Spleen (tissue), 11 donors: ENCODE results near the gene L2HGDH. TPM values are rescaled to one million over a fixed set of nuclear protein-coding genes. Genes with fewer than 3 reads are reported as not detected.

ENCODE experiments used
- DNase-seq: peaks from one replicate; pipeline ENCODE4 v3.0.0-alpha.2; 2020
- H3K27ac ChIP-seq, 8 donors: fragments of 200-600 bp; sonication (generic) in 7 of 8; 1 replicate in 4 of 8; 2 replicates in 4 of 8; pipeline versions ENCODE4 v1.5.0 to v1.8.0; 2016 to 2021; ENCODE audit warnings: inconsistent platforms in 4 of 8, mild to moderate bottlenecking in 4 of 8, moderate library complexity in 1 of 8
- H3K27me3 ChIP-seq, 7 donors: fragments of 200-600 bp; sonication (generic) in 6 of 7; replicated peaks in 1 of 7; 1 replicate in 4 of 7; 2 replicates in 3 of 7; pipeline versions ENCODE4 v1.5.0 to v1.8.0; 2016 to 2021; ENCODE audit warnings: inconsistent platforms in 3 of 7, mild to moderate bottlenecking in 1 of 7
- H3K36me3 ChIP-seq, 6 donors: fragments of 200-600 bp; sonication (generic) in 5 of 6; 1 replicate in 4 of 6; 2 replicates in 2 of 6; pipeline versions ENCODE4 v1.5.0 to v1.8.0; 2016 to 2021; ENCODE audit warnings: inconsistent platforms in 2 of 6
- H3K4me1 ChIP-seq, 6 donors: fragments of 200-600 bp; sonication (generic) in 5 of 6; 1 replicate in 3 of 6; 2 replicates in 3 of 6; pipeline versions ENCODE4 v1.5.0 to v1.8.0; 2016 to 2021; ENCODE audit warnings: inconsistent platforms in 3 of 6
- H3K4me3 ChIP-seq, 8 donors: fragments of 200-600 bp; sonication (generic) in 7 of 8; 1 replicate in 4 of 8; 2 replicates in 4 of 8; pipeline versions ENCODE4 v1.5.0 to v1.8.0; 2016 to 2021; ENCODE audit warnings: inconsistent platforms in 4 of 8, mild to moderate bottlenecking in 4 of 8, moderate library complexity in 2 of 8
- H3K9me3 ChIP-seq, 8 donors: fragments of 200-600 bp; sonication (generic) in 7 of 8; 1 replicate in 4 of 8; 2 replicates in 4 of 8; pipeline versions ENCODE4 v1.5.0 to v1.8.0; 2016 to 2021; ENCODE audit warnings: inconsistent platforms in 4 of 8
- POLR2A ChIP-seq, 3 donors: fragments of 450-650 bp; IDR thresholded peaks; one replicate each; pipeline ENCODE4 v1.5.1; 2017; ENCODE audit warnings: antibody characterized with exemption in 3 of 3, mild to moderate bottlenecking in 1 of 3
- POLR2AphosphoS5 ChIP-seq, 3 donors: sonication (generic); formaldehyde crosslinking; IDR thresholded peaks; one replicate each; pipeline ENCODE4 v1.5.1; 2017; ENCODE audit warnings: antibody characterized with exemption in 3 of 3
- WGBS, 5 donors: extraction: QIAGEN DNeasy Blood & Tissue Kit in 3 of 5; methylation state at CpG; one replicate each; pipeline versions ENCODE4 v1.1.5 to v1.1.7; 2013 to 2018; 5-methylcytosine and 5-hydroxymethylcytosine counted together
- intact Hi-C: fragments of 100-400 bp; cut with DNase I; formaldehyde crosslinking; loops from one replicate; pipeline ENCODE4 v1.15.0; 2023; ENCODE audit warnings: low total_unique reads
- polyA plus RNA-seq, 3 donors: library from polyadenylated mRNA; stranded (reverse); fragments of 200-250 nt; gene quantifications; one replicate each; pipeline ENCODE4 v1.2.1, GENCODE V29; 2013
- total RNA-seq, 7 donors: library from RNA; depleted of rRNA in 3 of 7; stranded (reverse); fragments of >200 nt in 3 of 7; fragmentation: NEBNext Ultra II Directional in 4 of 7; extraction: Animal tissue kit (Norgen Biotek cat#: 25700) in 4 of 7; gene quantifications; one replicate each; pipeline versions ENCODE4 v1.1.0 to v1.2.1, GENCODE V29; 2016 to 2021
- TF ChIP-seq, protein P1 (sequence below), 11 experiments: fragments of 200-600 bp in 7 of 11; fragments of 450-650 bp in 4 of 11; sonication (generic) in 4 of 11; IDR thresholded peaks in 8 of 11; conservative IDR thresholded peaks in 3 of 11; 1 replicate in 7 of 11; 2 replicates in 4 of 11; pipeline versions ENCODE4 v1.4.0 to v1.8.0; 2016 to 2021; ENCODE audit warnings: antibody characterized with exemption in 11 of 11, inconsistent platforms in 4 of 11, mild to moderate bottlenecking in 1 of 11
- donor health status: healthy with polysubstance abuse.
- donor health status: DM: no; HTN: no; CAD: no; lungs with moderate emphysema.
- donor health status: DM: no; HTN: no; CAD: no.
- donor health status: Bipolar disorder and iron deficiency.
- donor health status: healthy.
- donor health status: DM: no; HTN: no; CAD: no.
- donor health status: DM: yes; HTN: yes; CAD: no.

Gene L2HGDH
- total and polyA plus RNA-seq, 10 donors: 0.72 to 4.9 (median 3.3) TPM

DNA sequence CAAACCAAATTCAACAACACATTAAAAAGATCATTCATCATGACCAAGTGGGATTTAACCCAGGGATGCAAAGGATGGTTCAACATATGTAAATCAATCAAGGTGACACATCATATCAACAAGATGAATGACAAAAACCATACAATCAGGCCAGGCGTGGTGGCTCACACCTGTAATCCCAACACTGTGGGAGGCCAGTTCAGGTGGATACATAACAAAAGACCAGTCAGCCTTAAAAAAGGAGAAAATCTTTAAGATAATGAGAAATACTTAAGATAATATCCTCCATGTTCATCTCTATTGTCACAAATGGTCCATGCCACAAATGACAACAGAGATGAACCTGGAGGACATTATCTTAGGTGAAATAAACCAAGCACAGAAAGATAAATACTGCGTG is 12.4 kb downstream of the L2HGDH start:
- 94 to 98% (median 96%) methylated on average over 2 of the region's 2 CpGs for WGBS, 5 donors
- Histone ChIP-seq H3K4me1 (peaks cover 0 to 6% (median 0%) of the 10 kb centered on the region in 6 donors), H3K27me3 (no peaks in the 10 kb centered on the region), H3K36me3 (peaks cover 0 to 5% (median 0%) of the 10 kb centered on the region in 6 donors), H3K27ac (no peak overlapping the region), H3K4me3 (no peak overlapping the region), H3K9me3 (no peaks in the 10 kb centered on the region)
- intact Hi-C loops: no loop called here
- no peak for DNase-seq
- TF ChIP-seq POLR2A (IDR thresholded peaks at IDR 0.05): no peak
- TF ChIP-seq, protein P1, sequence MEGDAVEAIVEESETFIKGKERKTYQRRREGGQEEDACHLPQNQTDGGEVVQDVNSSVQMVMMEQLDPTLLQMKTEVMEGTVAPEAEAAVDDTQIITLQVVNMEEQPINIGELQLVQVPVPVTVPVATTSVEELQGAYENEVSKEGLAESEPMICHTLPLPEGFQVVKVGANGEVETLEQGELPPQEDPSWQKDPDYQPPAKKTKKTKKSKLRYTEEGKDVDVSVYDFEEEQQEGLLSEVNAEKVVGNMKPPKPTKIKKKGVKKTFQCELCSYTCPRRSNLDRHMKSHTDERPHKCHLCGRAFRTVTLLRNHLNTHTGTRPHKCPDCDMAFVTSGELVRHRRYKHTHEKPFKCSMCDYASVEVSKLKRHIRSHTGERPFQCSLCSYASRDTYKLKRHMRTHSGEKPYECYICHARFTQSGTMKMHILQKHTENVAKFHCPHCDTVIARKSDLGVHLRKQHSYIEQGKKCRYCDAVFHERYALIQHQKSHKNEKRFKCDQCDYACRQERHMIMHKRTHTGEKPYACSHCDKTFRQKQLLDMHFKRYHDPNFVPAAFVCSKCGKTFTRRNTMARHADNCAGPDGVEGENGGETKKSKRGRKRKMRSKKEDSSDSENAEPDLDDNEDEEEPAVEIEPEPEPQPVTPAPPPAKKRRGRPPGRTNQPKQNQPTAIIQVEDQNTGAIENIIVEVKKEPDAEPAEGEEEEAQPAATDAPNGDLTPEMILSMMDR (IDR thresholded peaks at IDR 0.05 in 8 of 11, conservative IDR thresholded peaks at IDR 0.05 in 3 of 11): no peak
- no peak for TF ChIP-seq POLR2AphosphoS5 (IDR thresholded peaks at IDR 0.05)

DNA sequence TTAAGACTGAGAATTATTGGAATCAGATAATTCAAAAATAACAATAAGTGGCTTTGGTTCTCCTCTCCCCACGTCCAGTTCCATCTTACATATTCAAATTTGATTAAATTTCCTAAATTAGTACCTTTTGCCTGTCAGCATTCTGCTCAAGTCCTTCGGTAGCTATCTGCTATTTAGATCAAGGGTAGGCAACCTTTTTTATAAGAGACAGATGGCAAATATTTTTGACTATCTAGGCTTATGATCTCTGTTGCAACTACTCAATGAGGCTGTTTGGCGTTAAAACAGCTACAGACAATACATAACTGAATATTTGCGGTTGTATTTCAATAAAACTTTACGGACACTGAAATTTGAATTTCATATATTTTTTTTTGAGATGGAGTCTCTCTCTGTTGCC is 21.7 kb downstream of the L2HGDH start:
- no peaks in the 10 kb centered on the region for H3K9me3 ChIP-seq
- no peaks in the 10 kb centered on the region for H3K4me1 ChIP-seq
- WGBS, 5 donors: 80 to 97% (median 87%) methylated on average over 5 of the region's 5 CpGs
- H3K36me3 ChIP-seq: peaks cover 0 to 18% (median 1%) of the 10 kb centered on the region in 6 donors
- DNase-seq: no peak
- H3K27me3 ChIP-seq: no peaks in the 10 kb centered on the region
- intact Hi-C loops: no loop called here
- no peak overlapping the region for H3K4me3 ChIP-seq
- no peak overlapping the region for H3K27ac ChIP-seq
- no peak for TF ChIP-seq POLR2AphosphoS5 (IDR thresholded peaks at IDR 0.05)
- TF ChIP-seq, protein P1 (IDR thresholded peaks at IDR 0.05 in 8 of 11, conservative IDR thresholded peaks at IDR 0.05 in 3 of 11): no peak
- TF ChIP-seq POLR2A (IDR thresholded peaks at IDR 0.05): no peak

DNA sequence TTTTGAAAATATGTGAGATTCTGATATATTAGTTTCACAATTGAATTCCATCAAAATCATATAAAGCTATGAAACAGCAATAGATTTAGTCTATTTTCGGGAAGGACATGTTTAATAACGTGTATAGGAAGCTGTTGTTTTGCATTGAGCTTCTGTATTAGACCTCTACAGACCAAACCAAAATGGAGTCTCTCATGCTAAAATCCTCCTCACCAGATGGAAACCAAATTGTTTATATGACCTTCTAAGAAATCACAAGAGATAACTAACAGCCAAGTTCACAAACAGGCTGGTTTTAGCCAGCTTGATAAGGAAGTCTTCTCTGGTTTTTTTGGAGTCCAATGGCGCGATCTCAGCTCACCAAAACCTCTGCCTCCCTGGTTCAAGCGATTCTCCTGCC is 23.9 kb downstream of the L2HGDH start:
- TF ChIP-seq POLR2A (IDR thresholded peaks at IDR 0.05) (no peak), POLR2AphosphoS5 (IDR thresholded peaks at IDR 0.05) (no peak)
- TF ChIP-seq, protein P1 (IDR thresholded peaks at IDR 0.05 in 8 of 11, conservative IDR thresholded peaks at IDR 0.05 in 3 of 11): no peak
- 92 to 99% (median 95%) methylated on average over 5 of the region's 5 CpGs for WGBS, 5 donors
- intact Hi-C loops: no loop called here

DNA sequence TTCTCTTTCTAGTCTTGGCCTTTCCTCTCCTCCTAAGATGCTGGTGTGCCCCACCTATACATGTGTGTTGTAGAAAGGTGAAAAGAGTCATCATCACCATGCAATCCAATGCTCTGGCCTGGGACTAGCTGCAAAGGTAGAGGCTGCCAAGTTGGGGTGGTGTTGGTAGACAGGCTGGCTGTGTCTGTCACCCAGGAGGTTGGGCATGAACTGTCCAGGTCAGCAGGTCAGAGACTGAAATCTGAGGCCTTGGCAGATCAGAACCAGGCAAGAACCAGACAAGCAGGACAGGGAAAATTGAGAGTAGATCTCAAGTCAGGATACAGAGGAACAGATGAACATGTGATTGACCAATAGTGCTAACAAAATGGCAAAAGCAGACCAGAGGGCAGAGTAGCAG is 26.2 kb downstream of the L2HGDH start:
- Histone ChIP-seq H3K4me3 (no peak overlapping the region), H3K4me1 (no peaks in the 10 kb centered on the region), H3K27ac (no peak overlapping the region), H3K9me3 (no peaks in the 10 kb centered on the region), H3K36me3 (peaks cover 0 to 5% (median 0%) of the 10 kb centered on the region in 6 donors), H3K27me3 (no peaks in the 10 kb centered on the region)
- DNase-seq: no peak
- intact Hi-C loops: no loop called here
- TF ChIP-seq POLR2AphosphoS5 (IDR thresholded peaks at IDR 0.05) (no peak), POLR2A (IDR thresholded peaks at IDR 0.05) (no peak)
- TF ChIP-seq, protein P1 (IDR thresholded peaks at IDR 0.05 in 8 of 11, conservative IDR thresholded peaks at IDR 0.05 in 3 of 11): no peak

More for the DNA sequence above, 23.9 kb downstream of the L2HGDH start:
- H3K4me3 ChIP-seq: no peak overlapping the region
- H3K27ac ChIP-seq: no peak overlapping the region
- H3K9me3 ChIP-seq: no peaks in the 10 kb centered on the region
- no peak for DNase-seq
- H3K27me3 ChIP-seq: no peaks in the 10 kb centered on the region
- H3K4me1 ChIP-seq: no peaks in the 10 kb centered on the region
- H3K36me3 ChIP-seq: peaks cover 0 to 12% (median 1%) of the 10 kb centered on the region in 6 donors
